ENCODE measurements around the gene TRIM46.

DNA sequence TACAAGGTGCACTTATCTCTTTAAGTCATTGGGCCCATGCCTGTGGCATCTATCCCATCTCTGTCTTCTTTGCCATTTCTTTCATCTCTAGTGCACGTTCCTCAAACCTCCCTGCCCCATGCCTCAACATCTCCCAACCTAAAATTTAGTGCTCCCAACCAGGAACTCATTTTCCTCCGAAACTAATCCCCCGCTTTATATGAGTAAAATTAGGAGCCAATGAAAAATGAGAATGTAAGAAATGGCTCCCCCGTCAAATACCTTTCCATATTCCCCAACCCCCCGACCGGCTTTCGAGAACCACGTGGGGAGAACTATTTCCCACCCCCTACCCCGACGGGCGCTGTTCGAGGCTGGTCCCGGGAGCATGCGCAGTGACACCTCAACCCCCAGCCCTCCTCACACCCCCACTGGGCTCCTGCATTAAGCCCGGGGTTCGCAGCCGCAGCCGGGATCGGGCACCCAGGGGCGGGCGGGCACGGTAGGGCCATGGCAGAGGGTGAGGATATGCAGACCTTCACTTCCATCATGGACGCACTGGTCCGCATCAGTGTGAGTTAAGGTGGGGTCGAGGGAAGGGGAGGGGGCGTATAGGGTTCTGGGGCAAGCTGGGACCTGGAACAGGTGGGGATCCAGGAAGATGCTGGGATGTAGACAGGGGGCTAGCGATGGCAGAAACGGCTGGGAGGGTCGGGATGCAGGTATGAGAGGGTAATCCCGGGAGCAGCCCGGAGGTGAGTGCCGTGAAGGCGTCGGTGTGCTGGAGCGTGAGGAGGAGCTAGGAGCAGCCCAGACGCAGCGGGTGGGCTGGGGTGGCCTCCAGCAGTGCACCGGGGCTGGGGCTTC is at the start of gene TRIM46:
- TF ChIP-seq FOXM1 (IDR thresholded peaks at IDR 0.05; ENCODE audit: borderline replicate concordance) (no peak), BHLHE40 (IDR thresholded peaks at IDR 0.05; ENCODE audit: borderline replicate concordance) (no peak), FOXA1 (IDR thresholded peaks at IDR 0.05) (no peak), NFRKB (IDR thresholded peaks at IDR 0.05) (no peak), ZNF384 (IDR thresholded peaks at IDR 0.05) (no peak), SUZ12 (IDR thresholded peaks at IDR 0.05) (no peak), ELF4 (IDR thresholded peaks at IDR 0.05) (no peak), FOXK2 (IDR thresholded peaks at IDR 0.05) (no peak), HDGF (IDR thresholded peaks at IDR 0.05; ENCODE audit: borderline replicate concordance) (no peak)
- TF ChIP-seq, protein P1, sequence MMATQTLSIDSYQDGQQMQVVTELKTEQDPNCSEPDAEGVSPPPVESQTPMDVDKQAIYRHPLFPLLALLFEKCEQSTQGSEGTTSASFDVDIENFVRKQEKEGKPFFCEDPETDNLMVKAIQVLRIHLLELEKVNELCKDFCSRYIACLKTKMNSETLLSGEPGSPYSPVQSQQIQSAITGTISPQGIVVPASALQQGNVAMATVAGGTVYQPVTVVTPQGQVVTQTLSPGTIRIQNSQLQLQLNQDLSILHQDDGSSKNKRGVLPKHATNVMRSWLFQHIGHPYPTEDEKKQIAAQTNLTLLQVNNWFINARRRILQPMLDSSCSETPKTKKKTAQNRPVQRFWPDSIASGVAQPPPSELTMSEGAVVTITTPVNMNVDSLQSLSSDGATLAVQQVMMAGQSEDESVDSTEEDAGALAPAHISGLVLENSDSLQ (IDR thresholded peaks at IDR 0.05) = no peak
